K562 (cell line): ENCODE data around the gene RAB32. TPM values are rescaled to one million over a fixed set of nuclear protein-coding genes. Genes with fewer than 3 reads are reported as not detected.

Experiments used
- ATF3 ChIP-seq, 2 experiments: fragments of 450-650 bp in 1 of 2; sonication (generic) in 1 of 2; formaldehyde crosslinking in 1 of 2; IDR thresholded peaks in 1 of 2; conservative IDR thresholded peaks in 1 of 2; 2 replicates each; pipeline versions ENCODE4 v1.6.1 to v1.8.1; 2016 to 2023; ENCODE audit warnings: mild to moderate bottlenecking in 2 of 2, moderate library complexity in 2 of 2, inconsistent platforms in 1 of 2, missing genetic modification reagents in 1 of 2
- CREM ChIP-seq: IDR thresholded peaks from 2 replicates; pipeline ENCODE4 v1.6.1; 2014; ENCODE audit warnings: antibody characterized with exemption, low read depth
- HDAC3 ChIP-seq: fragments of 450-650 bp; IDR thresholded peaks from 2 replicates; pipeline ENCODE4 v1.6.1; 2018; ENCODE audit warnings: borderline replicate concordance, mild to moderate bottlenecking, moderate library complexity; ENCODE audit not compliant: partially characterized antibody
- JUND ChIP-seq, 2 experiments: IDR thresholded peaks; 2 replicates in 1 of 2; 3 replicates in 1 of 2; pipeline ENCODE4 v1.6.1; 2011; ENCODE audit warnings: borderline replicate concordance in 2 of 2, low read depth in 2 of 2, low read length in 2 of 2, improper control_type of control experiment in 1 of 2, missing biosample characterization in 1 of 2, missing genetic modification characterization in 1 of 2, missing genetic modification reagents in 1 of 2
- MEF2D ChIP-seq: conservative IDR thresholded peaks from 2 replicates; pipeline ENCODE4 v1.6.1; 2016; ENCODE audit warnings: low read depth, missing genetic modification characterization, missing compliant biosample characterization
- MTA3 ChIP-seq: fragments of 450-650 bp; formaldehyde crosslinking; IDR thresholded peaks from 2 replicates; pipeline ENCODE4 v1.6.1; 2017; ENCODE audit warnings: mild to moderate bottlenecking, borderline replicate concordance
- NR1H2 ChIP-seq: sonication (generic); formaldehyde crosslinking; IDR thresholded peaks from 2 replicates; pipeline ENCODE4 v1.4.0; 2020; ENCODE audit warnings: mild to moderate bottlenecking, missing genetic modification reagents
- OTX1 ChIP-seq: fragments of 450-650 bp; formaldehyde crosslinking; IDR thresholded peaks from 2 replicates; pipeline ENCODE4 v1.4.0; 2022; ENCODE audit warnings: mild to moderate bottlenecking
- PML ChIP-seq: IDR thresholded peaks from 2 replicates; pipeline ENCODE4 v1.6.1; 2012; ENCODE audit warnings: low read length, inconsistent platforms
- TAF9B ChIP-seq: fragments of 450-650 bp; IDR thresholded peaks from 2 replicates; pipeline ENCODE4 v1.6.1; 2018; ENCODE audit warnings: mild to moderate bottlenecking; ENCODE audit not compliant: partially characterized antibody
- ZEB2 ChIP-seq: fragments of 450-650 bp; IDR thresholded peaks from 2 replicates; pipeline ENCODE4 v1.6.1; 2016
- ZNF124 ChIP-seq: sonication (generic); formaldehyde crosslinking; IDR thresholded peaks from 2 replicates; pipeline ENCODE4 v1.8.1; 2022; ENCODE audit warnings: missing genetic modification reagents
- ZNF197 ChIP-seq: fragments of 200-800 bp; sonication (Bioruptor generic); IDR thresholded peaks from 2 replicates; pipeline ENCODE4 v1.6.1; 2016; ENCODE audit warnings: low read depth, missing genetic modification characterization, missing compliant biosample characterization
- ZNF239 ChIP-seq: fragments of 250-450 bp; sonication (Bioruptor Pico); IDR thresholded peaks from 2 replicates; pipeline ENCODE4 v1.4.0; 2020; ENCODE audit warnings: mild to moderate bottlenecking
- ZNF354B ChIP-seq: fragments of 250-450 bp; sonication (Bioruptor Pico); IDR thresholded peaks from 2 replicates; pipeline ENCODE4 v1.4.0; 2020
- ZNF561 ChIP-seq: fragments of 450-650 bp; formaldehyde crosslinking; conservative IDR thresholded peaks from 2 replicates; pipeline ENCODE4 v1.4.0; 2020; ENCODE audit warnings: mild to moderate bottlenecking, moderate library complexity
- ZNF589 ChIP-seq: fragments of 200-800 bp; sonication (Bioruptor generic); IDR thresholded peaks from 2 replicates; pipeline ENCODE4 v1.6.1; 2016; ENCODE audit warnings: low read depth, missing genetic modification characterization, missing compliant biosample characterization
- polyA plus RNA-seq, 8 experiments: library from polyadenylated mRNA; depleted of rRNA in 4 of 8; stranded (reverse) in 5 of 8; unstranded in 3 of 8; fragments of >200 nt; fragmentation: Nextera tagmentation in 2 of 8; fragmentation: Illumina TruSeq in 1 of 8; extraction: Ambion mirVana in 2 of 8; extraction: Trizol in 1 of 8; gene quantifications; 2 replicates each; pipeline versions ENCODE4 v1.2.1 to v1.2.3, GENCODE V29; 2011 to 2014; ENCODE audit warnings: inconsistent platforms in 1 of 8, missing spikeins in 1 of 8
- total RNA-seq, 7 experiments: library from RNA; depleted of rRNA in 6 of 7; stranded (reverse); fragments of >200 nt in 6 of 7; fragmentation: Illumina TruSeq in 2 of 7; extraction: Trizol in 2 of 7; gene quantifications; 2 replicates each; pipeline versions ENCODE4 v1.2.1 to v1.2.3, GENCODE V29; 2011 to 2021; ENCODE audit warnings: low replicate concordance in 1 of 7
- TF ChIP-seq, protein P1 (sequence below), 2 experiments: fragments of 250-450 bp in 1 of 2; fragments of 450-650 bp in 1 of 2; sonication (Bioruptor Pico) in 1 of 2; IDR thresholded peaks; 2 replicates each; pipeline versions ENCODE4 v1.6.1 to v1.8.0; 2016 to 2021; ENCODE audit warnings: mild to moderate bottlenecking in 2 of 2, moderate library complexity in 2 of 2, missing compliant biosample characterization in 1 of 2, missing genetic modification characterization in 1 of 2
- TF ChIP-seq, protein P2 (sequence below): fragments of 450-650 bp; IDR thresholded peaks from 2 replicates; pipeline ENCODE4 v1.6.1; 2016; ENCODE audit warnings: low read depth

Gene RAB32
- total and polyA plus RNA-seq, 9 of the 15 experiments (the other 6 are each of a cell fraction or from before 2014, with no cell fraction given), result 2.5 to 16.6 (median 11.0) TPM

- TF ChIP-seq PML (peak; percentile 98), TAF9B (peak; percentile 34), ZNF561 (CRISPR knock-in tag) (no peak), ZNF239 (CRISPR knock-in tag) (peak; percentile 50), ZNF354B (CRISPR knock-in tag) (0 out of 2 replicates have a peak, but pooled peaks have one; percentile 18), ZNF124 (CRISPR knock-in tag) (no peak), MTA3 (0 out of 2 replicates have a peak, but pooled peaks have one; percentile 60), ZEB2 (peak; percentile 73; the same call in 1 of the 2 replicates), MEF2D (peak; percentile 98), OTX1 (CRISPR knock-in tag) (peak; percentile 86; the same call in 1 of the 2 replicates), ZNF589 (CRISPR knock-in tag) (peak; percentile 88), HDAC3 (peak; percentile 95), CREM (peak; percentile 71), ZNF197 (CRISPR knock-in tag) (peak; percentile 92), JUND (IDR thresholded peaks at IDR 0.05; ENCODE audit: borderline replicate concordance, low read depth, low read length) (peak; percentile 80), JUND (tag; IDR thresholded peaks at IDR 0.05; ENCODE audit: borderline replicate concordance, low read depth, low read length) (peak; percentile 75; the same call in 1 of the 3 replicates), NR1H2 (CRISPR knock-in tag) (no peak), ATF3 (IDR thresholded peaks at IDR 0.05) (peak; percentile 60; the same call in 1 of the 2 replicates), ATF3 (CRISPR knock-in tag; conservative IDR thresholded peaks at IDR 0.05) (no peak)
- TF ChIP-seq, protein P1, sequence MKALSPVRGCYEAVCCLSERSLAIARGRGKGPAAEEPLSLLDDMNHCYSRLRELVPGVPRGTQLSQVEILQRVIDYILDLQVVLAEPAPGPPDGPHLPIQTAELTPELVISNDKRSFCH (CRISPR knock-in tag; IDR thresholded peaks at IDR 0.05), result no peak
- TF ChIP-seq, protein P1 (tag; IDR thresholded peaks at IDR 0.05), result 0 out of 2 replicates have a peak, but pooled peaks have one; percentile 42
- TF ChIP-seq, protein P2, sequence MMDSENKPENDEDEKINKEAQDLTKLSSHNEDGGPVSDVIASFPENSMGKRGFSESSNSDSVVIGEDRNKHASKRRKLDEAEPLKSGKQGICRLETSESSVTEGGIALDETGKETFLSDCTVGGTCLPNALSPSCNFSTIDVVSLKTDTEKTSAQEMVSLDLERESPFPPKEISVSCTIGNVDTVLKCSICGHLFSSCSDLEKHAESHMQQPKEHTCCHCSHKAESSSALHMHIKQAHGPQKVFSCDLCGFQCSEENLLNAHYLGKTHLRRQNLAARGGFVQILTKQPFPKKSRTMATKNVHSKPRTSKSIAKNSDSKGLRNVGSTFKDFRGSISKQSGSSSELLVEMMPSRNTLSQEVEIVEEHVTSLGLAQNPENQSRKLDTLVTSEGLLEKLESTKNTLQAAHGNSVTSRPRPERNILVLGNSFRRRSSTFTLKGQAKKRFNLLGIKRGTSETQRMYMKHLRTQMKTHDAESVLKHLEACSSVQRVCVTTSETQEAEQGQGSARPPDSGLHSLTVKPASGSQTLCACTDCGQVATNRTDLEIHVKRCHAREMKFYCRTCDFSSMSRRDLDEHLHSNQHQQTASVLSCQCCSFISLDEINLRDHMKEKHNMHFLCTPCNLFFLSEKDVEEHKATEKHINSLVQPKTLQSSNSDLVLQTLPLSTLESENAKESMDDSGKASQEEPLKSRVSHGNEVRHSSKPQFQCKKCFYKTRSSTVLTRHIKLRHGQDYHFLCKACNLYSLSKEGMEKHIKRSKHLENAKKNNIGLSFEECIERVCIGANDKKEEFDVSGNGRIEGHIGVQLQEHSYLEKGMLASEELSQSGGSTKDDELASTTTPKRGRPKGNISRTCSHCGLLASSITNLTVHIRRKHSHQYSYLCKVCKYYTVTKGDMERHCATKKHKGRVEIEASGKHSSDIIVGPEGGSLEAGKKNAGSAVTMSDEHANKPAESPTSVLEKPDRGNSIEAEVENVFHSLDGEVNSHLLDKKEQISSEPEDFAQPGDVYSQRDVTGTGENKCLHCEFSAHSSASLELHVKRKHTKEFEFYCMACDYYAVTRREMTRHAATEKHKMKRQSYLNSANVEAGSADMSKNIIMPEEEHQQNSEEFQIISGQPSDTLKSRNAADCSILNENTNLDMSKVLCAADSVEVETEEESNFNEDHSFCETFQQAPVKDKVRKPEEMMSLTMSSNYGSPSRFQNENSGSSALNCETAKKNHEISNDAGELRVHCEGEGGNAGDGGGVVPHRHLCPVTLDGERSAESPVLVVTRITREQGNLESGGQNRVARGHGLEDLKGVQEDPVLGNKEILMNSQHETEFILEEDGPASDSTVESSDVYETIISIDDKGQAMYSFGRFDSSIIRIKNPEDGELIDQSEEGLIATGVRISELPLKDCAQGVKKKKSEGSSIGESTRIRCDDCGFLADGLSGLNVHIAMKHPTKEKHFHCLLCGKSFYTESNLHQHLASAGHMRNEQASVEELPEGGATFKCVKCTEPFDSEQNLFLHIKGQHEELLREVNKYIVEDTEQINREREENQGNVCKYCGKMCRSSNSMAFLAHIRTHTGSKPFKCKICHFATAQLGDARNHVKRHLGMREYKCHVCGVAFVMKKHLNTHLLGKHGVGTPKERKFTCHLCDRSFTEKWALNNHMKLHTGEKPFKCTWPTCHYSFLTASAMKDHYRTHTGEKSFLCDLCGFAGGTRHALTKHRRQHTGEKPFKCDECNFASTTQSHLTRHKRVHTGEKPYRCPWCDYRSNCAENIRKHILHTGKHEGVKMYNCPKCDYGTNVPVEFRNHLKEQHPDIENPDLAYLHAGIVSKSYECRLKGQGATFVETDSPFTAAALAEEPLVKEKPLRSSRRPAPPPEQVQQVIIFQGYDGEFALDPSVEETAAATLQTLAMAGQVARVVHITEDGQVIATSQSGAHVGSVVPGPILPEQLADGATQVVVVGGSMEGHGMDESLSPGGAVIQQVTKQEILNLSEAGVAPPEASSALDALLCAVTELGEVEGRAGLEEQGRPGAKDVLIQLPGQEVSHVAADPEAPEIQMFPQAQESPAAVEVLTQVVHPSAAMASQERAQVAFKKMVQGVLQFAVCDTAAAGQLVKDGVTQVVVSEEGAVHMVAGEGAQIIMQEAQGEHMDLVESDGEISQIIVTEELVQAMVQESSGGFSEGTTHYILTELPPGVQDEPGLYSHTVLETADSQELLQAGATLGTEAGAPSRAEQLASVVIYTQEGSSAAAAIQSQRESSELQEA, result no peak
Measured at GRCh38 chr6:146548898-146549374, 5.3 kb downstream of the RAB32 start (continued).
